Right cardiac atrium (tissue), 5 donors: ENCODE measurements around the gene C1QTNF7. TPM values are rescaled to one million over a fixed set of nuclear protein-coding genes. Genes with fewer than 3 reads are reported as not detected.

Source experiments
- ATAC-seq, 2 donors: fragments of 200-7000 bp; cut with Tn5 transposase; one replicate each; pipeline versions ENCODE4 v1.8.0 to v1.9.1; 2020; ENCODE audit warnings: moderate library complexity in 2 of 2, mild to moderate bottlenecking in 1 of 2
- DNase-seq, 3 donors: peaks; one replicate each; pipeline ENCODE4 v3.0.0-alpha.2; 2020
- H3K27ac ChIP-seq: one replicate; pipeline ENCODE4 v1.5.1; 2013; ENCODE audit warnings: mild to moderate bottlenecking, low read length, control low read depth, moderate library complexity
- H3K27me3 ChIP-seq: one replicate; pipeline ENCODE4 v1.6.1; 2013; ENCODE audit not compliant: control insufficient read depth, insufficient read depth
- H3K4me1 ChIP-seq: one replicate; pipeline ENCODE4 v1.6.1; 2013; ENCODE audit warnings: low read length; ENCODE audit not compliant: control insufficient read depth, insufficient read depth
- H3K4me3 ChIP-seq: one replicate; pipeline ENCODE4 v1.5.1; 2013; ENCODE audit warnings: low read length, control low read depth
- H3K9me3 ChIP-seq: one replicate; pipeline ENCODE4 v1.6.1; 2013; ENCODE audit warnings: low read length; ENCODE audit not compliant: control insufficient read depth
- WGBS: extraction: QIAGEN DNeasy Blood & Tissue Kit; methylation state at CpG from one replicate; pipeline ENCODE4 v1.1.7; 2013; 5-methylcytosine and 5-hydroxymethylcytosine counted together
- intact Hi-C, 4 donors: fragments of 100-400 bp; cut with DNase I; formaldehyde crosslinking; loops; one replicate each; pipeline versions ENCODE4 v1.11.0 to v1.14.0; 2022 to 2023
- polyA plus RNA-seq: library from polyadenylated mRNA; stranded (reverse); fragments of 200-250 nt; gene quantifications from one replicate; pipeline ENCODE4 v1.2.3, GENCODE V29; 2013
- total RNA-seq, 4 donors: library from RNA; stranded (reverse); fragmentation: NEBNext Ultra II Directional; extraction: Animal tissue kit (Norgen Biotek cat#: 25700); gene quantifications; one replicate each; pipeline ENCODE4 v1.2.1, GENCODE V29; 2021
- donor health status: healthy with polysubstance abuse.
- donor health status: DM: no; HTN: yes; CAD: no.
- donor health status: DM: no; HTN: no; CAD: no.
- donor health status: DM: no; HTN: yes; CAD: no; lungs with severe emphysema.
- donor health status: DM: yes; HTN: yes; CAD: no.

Gene C1QTNF7
- total and polyA plus RNA-seq, 5 donors, result 1.6 to 4.0 (median 2.2) TPM

DNA sequence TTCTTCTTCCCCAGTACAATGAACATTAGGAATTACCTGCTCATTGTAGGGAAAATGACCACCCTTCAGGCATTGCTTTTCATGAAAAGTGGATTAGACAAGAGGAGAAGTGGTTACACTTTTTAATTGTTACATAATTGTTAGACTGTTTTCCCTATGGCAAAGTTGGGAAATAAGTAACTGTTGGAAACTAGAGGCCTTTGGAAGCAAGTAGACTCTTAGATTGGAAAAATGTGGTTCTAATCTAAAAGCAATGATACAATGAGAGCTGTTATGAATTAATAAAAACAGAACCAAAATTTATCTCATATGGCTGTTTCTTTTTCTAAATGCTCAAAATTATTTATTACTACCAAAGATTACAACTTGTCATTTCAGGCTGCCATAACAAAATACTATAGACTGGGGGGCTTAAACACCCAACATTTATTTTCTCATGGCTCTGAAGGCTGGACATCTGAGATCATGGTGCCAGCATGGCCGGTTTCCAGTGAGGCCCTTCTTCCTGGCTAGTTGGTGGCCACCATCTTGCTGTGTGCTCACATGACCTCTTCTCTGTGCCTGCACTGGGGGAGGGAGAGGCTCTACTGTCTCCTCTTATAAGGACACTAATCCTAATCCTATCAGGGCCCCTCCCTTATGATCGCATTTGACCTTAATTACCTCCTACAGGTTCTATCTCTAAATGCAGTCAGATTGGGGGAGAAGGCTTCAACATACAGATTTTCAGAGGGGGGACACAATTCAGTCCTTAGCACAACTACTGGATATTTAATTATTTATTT lies 54.3 kb downstream of the C1QTNF7 start:
- DNase-seq, result peak in 1 of 3 donors; percentile 64
- Histone ChIP-seq H3K9me3 (no peaks in the 10 kb centered on the region), H3K4me1 (no peaks in the 10 kb centered on the region), H3K27ac (peak overlapping the region; percentile 48), H3K4me3 (no peak overlapping the region), H3K27me3 (no peaks in the 10 kb centered on the region)
- no peak for ATAC-seq
- 94% methylated on average over 2 of the region's 2 CpGs for WGBS
- intact Hi-C loops, result loop anchor here in 1 of 4 donors (10.0 kb wide), 1 partner anchor 173 kb away; the partner anchor contains the start of gene FBXL5

DNA sequence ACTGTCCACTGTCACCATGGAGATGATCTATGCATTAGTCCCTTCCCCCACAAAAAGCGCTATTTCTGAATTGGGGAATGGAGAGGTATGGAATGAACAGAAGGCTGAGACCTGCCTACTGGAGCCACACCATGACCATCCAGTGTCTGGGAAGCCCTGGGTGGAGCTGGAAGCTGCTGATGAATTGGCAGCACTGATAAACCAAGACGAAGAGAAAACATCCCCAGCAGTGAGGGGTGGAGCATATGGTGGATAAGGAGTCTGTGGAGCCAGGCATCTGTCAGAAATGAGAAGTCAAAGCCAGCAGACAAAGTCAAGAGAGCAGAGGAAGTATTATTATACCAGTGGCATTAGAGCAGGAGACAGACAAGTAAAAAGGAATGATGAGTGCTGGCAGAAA lies 55.0 kb downstream of the C1QTNF7 start:
- H3K4me3 ChIP-seq, result no peak overlapping the region
- no peak overlapping the region for H3K27ac ChIP-seq

DNA sequence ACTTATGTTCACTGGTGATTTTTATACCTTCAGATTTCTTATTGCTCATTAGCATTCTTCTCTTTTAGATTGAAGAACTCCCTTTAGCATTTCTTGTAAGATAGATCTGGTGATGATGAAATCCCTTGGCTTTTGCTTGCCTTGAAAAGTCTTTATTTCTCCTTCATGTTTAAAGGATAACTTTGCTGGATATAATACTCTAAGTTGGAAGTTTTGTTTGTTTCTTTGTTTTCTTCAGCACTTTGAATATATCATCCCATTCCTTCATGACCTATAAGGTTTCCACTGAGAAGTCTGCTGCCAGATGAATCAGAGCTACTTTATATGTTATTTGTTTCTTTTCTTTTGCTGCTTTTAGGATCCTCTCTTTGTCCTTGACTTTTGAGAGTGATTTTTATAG lies 60.3 kb downstream of the C1QTNF7 start:
- intact Hi-C loops, result loop anchor here in 1 of 4 donors (10.0 kb wide), 1 partner anchor 167 kb away; the partner anchor contains the start of gene FBXL5

More for the DNA sequence above, 55.0 kb downstream of the C1QTNF7 start:
- WGBS, result 62% methylated on average over 2 of the region's 2 CpGs
- H3K27me3 ChIP-seq, result no peaks in the 10 kb centered on the region
- ATAC-seq (no peak), DNase-seq (no peak)
- H3K9me3 ChIP-seq, result no peaks in the 10 kb centered on the region
- intact Hi-C loops, result loop anchor here in 1 of 4 donors (10.0 kb wide), 1 partner anchor 172 kb away; the partner anchor contains the start of gene FBXL5
- no peaks in the 10 kb centered on the region for H3K4me1 ChIP-seq

DNA sequence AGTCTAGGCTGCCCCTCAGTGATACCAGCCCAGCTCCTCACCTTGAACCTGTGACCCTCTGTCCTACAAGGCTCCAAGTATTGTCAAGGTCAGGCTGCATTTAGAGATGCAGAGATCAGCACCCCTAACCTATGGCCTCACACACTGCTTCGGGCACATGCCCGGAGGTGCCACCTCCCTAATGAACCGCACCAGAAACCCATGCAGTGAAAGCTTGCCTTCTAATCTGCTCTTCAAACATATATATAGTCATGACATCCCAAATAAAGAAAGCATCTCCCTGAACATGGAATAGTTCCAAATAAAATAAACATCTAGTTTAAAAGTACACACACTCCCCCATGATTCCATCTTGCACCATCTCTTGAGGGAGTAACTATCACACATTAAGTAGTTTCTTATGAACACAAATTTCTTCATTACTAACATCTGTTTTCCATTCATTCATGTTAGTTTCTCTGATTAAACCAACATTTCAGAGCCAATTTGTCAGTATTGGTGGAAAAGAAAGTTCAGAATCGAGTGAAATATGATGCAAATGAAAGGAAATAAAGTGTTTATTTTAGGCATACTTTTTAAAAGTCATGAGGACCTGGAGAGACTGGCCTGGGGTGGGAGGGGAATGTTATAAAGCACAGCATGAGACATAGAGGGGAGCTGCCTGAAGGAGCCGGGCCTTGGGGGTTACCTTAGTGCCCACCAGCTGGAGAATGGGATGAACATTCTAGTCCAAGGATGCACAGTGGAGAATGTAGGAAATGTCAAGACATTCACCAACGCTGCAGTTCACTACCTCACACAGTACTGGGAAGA lies 61.0 kb downstream of the C1QTNF7 start:
- intact Hi-C loops, result loop anchor here in 1 of 4 donors (10.0 kb wide), 1 partner anchor 166 kb away; the partner anchor contains the start of gene FBXL5
- H3K27me3 ChIP-seq, result no peaks in the 10 kb centered on the region
- H3K9me3 ChIP-seq, result no peaks in the 10 kb centered on the region
- ATAC-seq, result peak; percentile 59 to 63
- H3K4me3 ChIP-seq, result no peak overlapping the region
- H3K4me1 ChIP-seq, result no peaks in the 10 kb centered on the region
- 77% methylated on average over 6 of the region's 6 CpGs for WGBS
- DNase-seq, result no peak
- peak overlapping the region; percentile 59 for H3K27ac ChIP-seq

More for the DNA sequence above, 60.3 kb downstream of the C1QTNF7 start:
- DNase-seq, result no peak
- no peak overlapping the region for H3K4me3 ChIP-seq
- H3K4me1 ChIP-seq, result no peaks in the 10 kb centered on the region
- H3K9me3 ChIP-seq, result no peaks in the 10 kb centered on the region
- no peak overlapping the region for H3K27ac ChIP-seq
- H3K27me3 ChIP-seq, result no peaks in the 10 kb centered on the region
- no peak for ATAC-seq

DNA sequence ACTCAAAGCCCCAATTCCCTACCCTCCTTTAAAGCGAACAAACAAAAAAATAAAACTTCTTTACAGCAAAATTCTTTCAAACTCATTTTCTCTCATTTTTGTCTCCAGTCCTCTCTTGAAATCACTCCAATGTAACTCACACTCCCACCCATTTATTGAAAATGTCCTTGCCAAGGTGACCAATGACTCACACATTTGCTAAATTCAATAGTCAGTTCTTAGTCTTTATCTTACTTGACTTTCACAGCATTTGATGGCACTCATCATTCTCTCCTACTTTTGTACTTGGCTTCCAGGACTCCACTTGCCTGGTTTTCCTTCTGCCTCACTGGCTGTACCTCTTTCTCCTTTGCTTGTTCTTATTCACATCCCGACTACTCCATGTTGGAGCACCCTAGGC lies 61.7 kb downstream of the C1QTNF7 start:
- H3K27me3 ChIP-seq, result no peaks in the 10 kb centered on the region
- intact Hi-C loops, result loop anchor here in 1 of 4 donors (10.0 kb wide), 1 partner anchor 165 kb away; the partner anchor contains the start of gene FBXL5
- no peak overlapping the region for H3K27ac ChIP-seq
- ATAC-seq, result peak in 1 of 2 donors; percentile 41
- no peak overlapping the region for H3K4me3 ChIP-seq
- no peak for DNase-seq
- no peaks in the 10 kb centered on the region for H3K9me3 ChIP-seq
- 87% methylated on average over 2 of the region's 2 CpGs for WGBS
- H3K4me1 ChIP-seq, result no peaks in the 10 kb centered on the region

DNA sequence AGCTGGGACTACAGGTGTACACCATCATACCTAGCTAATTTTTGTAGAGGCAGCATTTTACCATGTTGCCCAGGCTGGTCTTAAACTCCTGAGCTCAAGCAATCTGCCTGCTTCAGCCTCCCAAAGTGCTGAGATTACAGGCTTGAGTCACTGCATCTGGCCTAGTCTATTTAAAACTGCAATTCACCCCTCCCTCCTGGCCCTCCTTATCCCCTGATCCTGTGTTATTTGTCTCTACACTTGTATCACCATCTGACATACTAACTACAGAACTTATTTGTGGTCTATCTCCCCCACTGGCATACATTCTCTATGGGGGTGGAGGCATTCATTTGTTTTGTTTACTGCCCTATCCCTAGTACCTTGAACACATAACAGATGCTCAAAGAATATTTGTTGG lies 65.6 kb downstream of the C1QTNF7 start:
- intact Hi-C loops, result no loop called here
- ATAC-seq, result peak; percentile 46 to 47

DNA sequence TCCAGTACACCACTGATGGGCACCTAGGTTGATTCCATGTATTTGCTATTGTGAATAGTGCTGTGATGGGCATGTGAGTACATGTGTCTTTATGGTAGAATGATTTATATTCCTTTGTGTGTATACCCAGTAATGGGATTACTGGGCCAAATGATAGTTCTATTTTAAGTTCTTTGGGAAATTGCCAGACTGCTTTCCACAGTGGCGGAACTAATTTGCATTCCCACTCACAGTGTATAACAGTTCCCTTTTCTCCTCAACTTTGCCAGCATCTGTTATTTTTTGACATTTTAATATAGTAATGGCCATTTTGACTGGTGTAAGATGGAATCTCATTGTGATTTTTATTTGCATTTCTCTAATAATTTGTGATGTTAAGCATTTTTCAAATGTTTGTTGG lies 67.8 kb downstream of the C1QTNF7 start:
- 58% methylated on average over 1 of the region's 1 CpG for WGBS
- intact Hi-C loops, result no loop called here
- Histone ChIP-seq H3K9me3 (no peaks in the 10 kb centered on the region), H3K4me1 (peaks cover 2% of the 10 kb centered on the region), H3K27me3 (no peaks in the 10 kb centered on the region), H3K4me3 (no peak overlapping the region), H3K27ac (no peak overlapping the region)
- no peak for DNase-seq
- no peak for ATAC-seq

More for the DNA sequence above, 65.6 kb downstream of the C1QTNF7 start:
- Histone ChIP-seq H3K27ac (no peak overlapping the region), H3K4me1 (no peaks in the 10 kb centered on the region), H3K27me3 (no peaks in the 10 kb centered on the region), H3K4me3 (no peak overlapping the region), H3K9me3 (no peaks in the 10 kb centered on the region)
- DNase-seq, result no peak

Other genes starting within 250 kb of the C1QTNF7 start
- 10 to 100 TPM in 3 of 4 donors, 1 to 10 TPM in 1; 8.2 to 13.6 (median 13.3) TPM for gene CC2D2A, start 41.8 kb downstream of the C1QTNF7 start, total RNA-seq
- gene CC2D2A, start 41.8 kb downstream of the C1QTNF7 start, polyA plus RNA-seq, result 13.0 TPM
- 10 to 100 TPM; 80.8 to 90.1 (median 88.3) TPM for gene FBXL5, start 227.3 kb downstream of the C1QTNF7 start, total RNA-seq
- 52.8 TPM for gene FBXL5, start 227.3 kb downstream of the C1QTNF7 start, polyA plus RNA-seq